ENCODE data around the gene TADA3.

DNA sequence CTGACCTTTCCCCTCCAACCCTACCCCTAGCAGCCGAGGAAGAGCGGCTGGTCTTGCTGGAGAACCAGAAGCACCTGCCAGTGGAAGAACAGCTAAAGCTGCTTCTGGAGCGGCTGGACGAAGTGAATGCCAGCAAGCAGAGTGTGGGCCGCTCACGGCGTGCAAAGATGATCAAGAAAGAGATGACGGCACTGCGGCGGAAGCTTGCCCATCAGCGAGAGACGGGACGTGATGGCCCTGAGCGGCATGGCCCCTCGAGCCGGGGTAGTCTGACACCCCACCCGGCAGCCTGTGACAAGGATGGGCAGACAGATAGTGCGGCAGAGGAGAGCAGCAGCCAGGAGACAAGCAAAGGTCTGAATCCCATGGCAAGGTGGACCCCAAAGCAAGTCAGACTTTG lies 48.7 kb downstream of the TADA3 start:
- TF ChIP-seq, protein P1, sequence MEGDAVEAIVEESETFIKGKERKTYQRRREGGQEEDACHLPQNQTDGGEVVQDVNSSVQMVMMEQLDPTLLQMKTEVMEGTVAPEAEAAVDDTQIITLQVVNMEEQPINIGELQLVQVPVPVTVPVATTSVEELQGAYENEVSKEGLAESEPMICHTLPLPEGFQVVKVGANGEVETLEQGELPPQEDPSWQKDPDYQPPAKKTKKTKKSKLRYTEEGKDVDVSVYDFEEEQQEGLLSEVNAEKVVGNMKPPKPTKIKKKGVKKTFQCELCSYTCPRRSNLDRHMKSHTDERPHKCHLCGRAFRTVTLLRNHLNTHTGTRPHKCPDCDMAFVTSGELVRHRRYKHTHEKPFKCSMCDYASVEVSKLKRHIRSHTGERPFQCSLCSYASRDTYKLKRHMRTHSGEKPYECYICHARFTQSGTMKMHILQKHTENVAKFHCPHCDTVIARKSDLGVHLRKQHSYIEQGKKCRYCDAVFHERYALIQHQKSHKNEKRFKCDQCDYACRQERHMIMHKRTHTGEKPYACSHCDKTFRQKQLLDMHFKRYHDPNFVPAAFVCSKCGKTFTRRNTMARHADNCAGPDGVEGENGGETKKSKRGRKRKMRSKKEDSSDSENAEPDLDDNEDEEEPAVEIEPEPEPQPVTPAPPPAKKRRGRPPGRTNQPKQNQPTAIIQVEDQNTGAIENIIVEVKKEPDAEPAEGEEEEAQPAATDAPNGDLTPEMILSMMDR (conservative IDR thresholded peaks at IDR 0.05 in 1 of 2, IDR thresholded peaks at IDR 0.05 in 1 of 2; ENCODE audit: low read depth in 1 of 2, low read length in 2 of 2) = no peak
- no peak for TF ChIP-seq EZH2 (IDR thresholded peaks at IDR 0.05; ENCODE audit: low read length, missing control alignments)

Measured in fibroblast of lung (primary cell).